ENCODE data around the gene CES4A. TPM values are rescaled to one million over a fixed set of nuclear protein-coding genes. Genes with fewer than 3 reads are reported as not detected.
"Not testable (repeated sequence)": the region's sequence is repeated elsewhere in the genome, so short reads cannot be mapped to it uniquely, and the experiment has no call there.

CES4A gene
- total and polyA plus RNA-seq, 2 donors = 2.1 to 14.6 TPM

- H3K27me3 ChIP-seq (ENCODE audit: control insufficient read depth in 2 of 2, insufficient read depth in 1 of 2, low read length in 1 of 2); H3K4me3 ChIP-seq (ENCODE audit: low read length in 2 of 2); H3K27ac ChIP-seq (ENCODE audit: low read depth in 1 of 2, low read length in 1 of 2); H3K4me1 ChIP-seq (ENCODE audit: control insufficient read depth in 2 of 2, insufficient read depth in 2 of 2, low read length in 2 of 2); DNase-seq (ENCODE audit: low read depth in 6 of 9, low spot score in 9 of 9); H3K9me3 ChIP-seq (ENCODE audit: control insufficient read depth in 2 of 2, insufficient read depth in 1 of 2, low read length in 1 of 2): not testable (repeated sequence)
- H3K36me3 ChIP-seq (ENCODE audit: control insufficient read depth in 2 of 2, insufficient read depth in 2 of 2, low read length in 1 of 2) = peaks cover 15 to 31% of the 10 kb centered on the region in 2 donors
- WGBS = 98% methylated on average over 4 of the region's 4 CpGs
These were observed 53.1 kb downstream of the CES4A start for GRCh38 chr16:67041520-67041919.

GRCh38 chr16:67043420-67043819 is 55.0 kb downstream of the CES4A start:
- DNase-seq (ENCODE audit: low read depth in 6 of 9, low spot score in 9 of 9) = no peak
- peaks cover 13 to 27% of the 10 kb centered on the region in 2 donors for H3K36me3 ChIP-seq (ENCODE audit: control insufficient read depth in 2 of 2, insufficient read depth in 2 of 2, low read length in 1 of 2)
- no peak overlapping the region for H3K4me3 ChIP-seq (ENCODE audit: low read length in 2 of 2)
- H3K27ac ChIP-seq (ENCODE audit: low read depth in 1 of 2, low read length in 1 of 2) = no peak overlapping the region
- no peaks in the 10 kb centered on the region for H3K4me1 ChIP-seq (ENCODE audit: control insufficient read depth in 2 of 2, insufficient read depth in 2 of 2, low read length in 2 of 2)
- no peaks in the 10 kb centered on the region for H3K9me3 ChIP-seq (ENCODE audit: control insufficient read depth in 2 of 2, insufficient read depth in 1 of 2, low read length in 1 of 2)
- no peaks in the 10 kb centered on the region for H3K27me3 ChIP-seq (ENCODE audit: control insufficient read depth in 2 of 2, insufficient read depth in 1 of 2, low read length in 1 of 2)
- 98% methylated on average over 1 of the region's 1 CpG for WGBS

GRCh38 chr16:67050796-67051195 is 62.4 kb downstream of the CES4A start:
- Histone ChIP-seq H3K27ac (ENCODE audit: low read depth in 1 of 2, low read length in 1 of 2) (no peak overlapping the region), H3K4me1 (ENCODE audit: control insufficient read depth in 2 of 2, insufficient read depth in 2 of 2, low read length in 2 of 2) (peaks cover 3 to 15% of the 10 kb centered on the region in 2 donors), H3K27me3 (ENCODE audit: control insufficient read depth in 2 of 2, insufficient read depth in 1 of 2, low read length in 1 of 2) (no peaks in the 10 kb centered on the region), H3K36me3 (ENCODE audit: control insufficient read depth in 2 of 2, insufficient read depth in 2 of 2, low read length in 1 of 2) (peaks cover 3 to 8% of the 10 kb centered on the region in 2 donors), H3K4me3 (ENCODE audit: low read length in 2 of 2) (no peak overlapping the region), H3K9me3 (ENCODE audit: control insufficient read depth in 2 of 2, insufficient read depth in 1 of 2, low read length in 1 of 2) (no peaks in the 10 kb centered on the region)
- DNase-seq (ENCODE audit: low read depth in 6 of 9, low spot score in 9 of 9) = no peak
- 98% methylated on average over 2 of the region's 2 CpGs for WGBS

GRCh38 chr16:67052399-67052798 is 64.0 kb downstream of the CES4A start:
- H3K27ac ChIP-seq (ENCODE audit: low read depth in 1 of 2, low read length in 1 of 2) = no peak overlapping the region
- no peak overlapping the region for H3K4me3 ChIP-seq (ENCODE audit: low read length in 2 of 2)
- WGBS = 80% methylated on average over 1 of the region's 1 CpG

GRCh38 chr16:67053767-67054334 is 65.5 kb downstream of the CES4A start:
- peak overlapping the region; percentile 8 to 32 for H3K27ac ChIP-seq (ENCODE audit: low read depth in 1 of 2, low read length in 1 of 2)
- DNase-seq (ENCODE audit: low read depth in 6 of 9, low spot score in 9 of 9) = peak in 1 of 9 donors; percentile 17
- H3K9me3 ChIP-seq (ENCODE audit: control insufficient read depth in 2 of 2, insufficient read depth in 1 of 2, low read length in 1 of 2) = no peaks in the 10 kb centered on the region
- 32% methylated on average over 4 of the region's 4 CpGs for WGBS
- H3K27me3 ChIP-seq (ENCODE audit: control insufficient read depth in 2 of 2, insufficient read depth in 1 of 2, low read length in 1 of 2) = no peaks in the 10 kb centered on the region
- no peak overlapping the region for H3K4me3 ChIP-seq (ENCODE audit: low read length in 2 of 2)
- H3K4me1 ChIP-seq (ENCODE audit: control insufficient read depth in 2 of 2, insufficient read depth in 2 of 2, low read length in 2 of 2) = peaks cover 3 to 15% of the 10 kb centered on the region in 2 donors
- peaks cover 3 to 6% of the 10 kb centered on the region in 2 donors for H3K36me3 ChIP-seq (ENCODE audit: control insufficient read depth in 2 of 2, insufficient read depth in 2 of 2, low read length in 1 of 2)

More at GRCh38 chr16:67052399-67052798, 64.0 kb downstream of the CES4A start:
- Histone ChIP-seq H3K9me3 (ENCODE audit: control insufficient read depth in 2 of 2, insufficient read depth in 1 of 2, low read length in 1 of 2) (no peaks in the 10 kb centered on the region), H3K4me1 (ENCODE audit: control insufficient read depth in 2 of 2, insufficient read depth in 2 of 2, low read length in 2 of 2) (peaks cover 3 to 15% of the 10 kb centered on the region in 2 donors), H3K36me3 (ENCODE audit: control insufficient read depth in 2 of 2, insufficient read depth in 2 of 2, low read length in 1 of 2) (peaks cover 3 to 6% of the 10 kb centered on the region in 2 donors), H3K27me3 (ENCODE audit: control insufficient read depth in 2 of 2, insufficient read depth in 1 of 2, low read length in 1 of 2) (no peaks in the 10 kb centered on the region)
- DNase-seq (ENCODE audit: low read depth in 6 of 9, low spot score in 9 of 9) = no peak

GRCh38 chr16:67054901-67055300 is 66.5 kb downstream of the CES4A start:
- DNase-seq (ENCODE audit: low read depth in 6 of 9, low spot score in 9 of 9) = no peak
- Histone ChIP-seq H3K27ac (ENCODE audit: low read depth in 1 of 2, low read length in 1 of 2) (no peak overlapping the region), H3K4me3 (ENCODE audit: low read length in 2 of 2) (no peak overlapping the region), H3K27me3 (ENCODE audit: control insufficient read depth in 2 of 2, insufficient read depth in 1 of 2, low read length in 1 of 2) (no peaks in the 10 kb centered on the region), H3K36me3 (ENCODE audit: control insufficient read depth in 2 of 2, insufficient read depth in 2 of 2, low read length in 1 of 2) (peaks cover 4 to 5% of the 10 kb centered on the region in 2 donors), H3K9me3 (ENCODE audit: control insufficient read depth in 2 of 2, insufficient read depth in 1 of 2, low read length in 1 of 2) (no peaks in the 10 kb centered on the region), H3K4me1 (ENCODE audit: control insufficient read depth in 2 of 2, insufficient read depth in 2 of 2, low read length in 2 of 2) (peaks cover 3 to 15% of the 10 kb centered on the region in 2 donors)
- WGBS = 80% methylated on average over 2 of the region's 2 CpGs

GRCh38 chr16:67055712-67056487 is 67.5 kb downstream of the CES4A start:
- Histone ChIP-seq H3K4me1 (ENCODE audit: control insufficient read depth in 2 of 2, insufficient read depth in 2 of 2, low read length in 2 of 2) (peaks cover 3 to 15% of the 10 kb centered on the region in 2 donors), H3K27ac (ENCODE audit: low read depth in 1 of 2, low read length in 1 of 2) (no peak overlapping the region), H3K27me3 (ENCODE audit: control insufficient read depth in 2 of 2, insufficient read depth in 1 of 2, low read length in 1 of 2) (no peaks in the 10 kb centered on the region), H3K9me3 (ENCODE audit: control insufficient read depth in 2 of 2, insufficient read depth in 1 of 2, low read length in 1 of 2) (no peaks in the 10 kb centered on the region), H3K4me3 (ENCODE audit: low read length in 2 of 2) (no peak overlapping the region), H3K36me3 (ENCODE audit: control insufficient read depth in 2 of 2, insufficient read depth in 2 of 2, low read length in 1 of 2) (peaks cover 4 to 5% of the 10 kb centered on the region in 2 donors)
- DNase-seq (ENCODE audit: low read depth in 6 of 9, low spot score in 9 of 9) = no peak
- 97% methylated on average over 4 of the region's 4 CpGs for WGBS

Other genes with a start within 250 kb of the CES4A start
- gene DYNC1LI2, start 237.0 kb upstream of the CES4A start, total RNA-seq = 24.1 TPM
- 44.9 TPM for gene DYNC1LI2, start 237.0 kb upstream of the CES4A start, polyA plus RNA-seq
- gene TERB1, start 187.0 kb upstream of the CES4A start, total RNA-seq = 0.09 TPM
- 0.07 TPM for gene TERB1, start 187.0 kb upstream of the CES4A start, polyA plus RNA-seq
- gene NAE1, start 157.6 kb upstream of the CES4A start, total RNA-seq = 70.4 TPM
- gene NAE1, start 157.6 kb upstream of the CES4A start, polyA plus RNA-seq = 55.3 TPM
- 0.19 TPM for gene CA7, start 144.2 kb upstream of the CES4A start, total RNA-seq
- 0.80 TPM for gene CA7, start 144.2 kb upstream of the CES4A start, polyA plus RNA-seq
- gene PDP2, start 108.1 kb upstream of the CES4A start, total RNA-seq = 2.5 TPM
- gene PDP2, start 108.1 kb upstream of the CES4A start, polyA plus RNA-seq = 2.8 TPM
- gene CDH16, start 69.7 kb upstream of the CES4A start, total RNA-seq = 0.05 TPM
- gene CDH16, start 69.7 kb upstream of the CES4A start, polyA plus RNA-seq = 0.78 TPM
- 0.85 TPM for gene RRAD, start 63.1 kb upstream of the CES4A start, total RNA-seq
- gene RRAD, start 63.1 kb upstream of the CES4A start, polyA plus RNA-seq = 13.3 TPM
- 118 TPM for gene CIAO2B, start 54.2 kb upstream of the CES4A start, total RNA-seq
- gene CIAO2B, start 54.2 kb upstream of the CES4A start, polyA plus RNA-seq = 141 TPM
- 15.8 TPM for gene CES2, start 53.1 kb upstream of the CES4A start, total RNA-seq
- gene CES2, start 53.1 kb upstream of the CES4A start, polyA plus RNA-seq = 16.7 TPM
- 0.09 TPM for gene CES3, start 27.3 kb upstream of the CES4A start, total RNA-seq
- 0.32 TPM for gene CES3, start 27.3 kb upstream of the CES4A start, polyA plus RNA-seq
- 54.3 TPM for gene CBFB, start 40.6 kb downstream of the CES4A start, total RNA-seq
- 49.4 TPM for gene CBFB, start 40.6 kb downstream of the CES4A start, polyA plus RNA-seq
- 7.7 TPM for gene PHAF1, start 121.4 kb downstream of the CES4A start, total RNA-seq
- 12.0 TPM for gene PHAF1, start 121.4 kb downstream of the CES4A start, polyA plus RNA-seq
- 1.3 TPM for gene B3GNT9, start 162.4 kb downstream of the CES4A start, total RNA-seq
- gene B3GNT9, start 162.4 kb downstream of the CES4A start, polyA plus RNA-seq = 3.2 TPM
- gene TRADD, start 171.3 kb downstream of the CES4A start, total RNA-seq = 12.5 TPM
- gene TRADD, start 171.3 kb downstream of the CES4A start, polyA plus RNA-seq = 33.9 TPM
- gene FBXL8, start 171.4 kb downstream of the CES4A start, total RNA-seq = 2.0 TPM
- 12.0 TPM for gene FBXL8, start 171.4 kb downstream of the CES4A start, polyA plus RNA-seq
- 4.1 TPM for gene HSF4, start 176.2 kb downstream of the CES4A start, total RNA-seq
- gene HSF4, start 176.2 kb downstream of the CES4A start, polyA plus RNA-seq = 50.8 TPM
- 2.3 TPM for gene NOL3, start 181.9 kb downstream of the CES4A start, total RNA-seq
- gene NOL3, start 181.9 kb downstream of the CES4A start, polyA plus RNA-seq = 28.2 TPM
- 5.2 TPM for gene MATCAP1, start 195.4 kb downstream of the CES4A start, total RNA-seq
- gene MATCAP1, start 195.4 kb downstream of the CES4A start, polyA plus RNA-seq = 24.6 TPM
- gene EXOC3L1, start 201.5 kb downstream of the CES4A start, total RNA-seq = 0.57 TPM
- 2.2 TPM for gene EXOC3L1, start 201.5 kb downstream of the CES4A start, polyA plus RNA-seq
- 47.7 TPM for gene E2F4, start 203.6 kb downstream of the CES4A start, total RNA-seq
- 46.9 TPM for gene E2F4, start 203.6 kb downstream of the CES4A start, polyA plus RNA-seq
- 2.3 TPM for gene ELMO3, start 210.5 kb downstream of the CES4A start, total RNA-seq
- 15.3 TPM for gene ELMO3, start 210.5 kb downstream of the CES4A start, polyA plus RNA-seq
- gene TMEM208, start 238.5 kb downstream of the CES4A start, total RNA-seq = 35.2 TPM
- 71.8 TPM for gene TMEM208, start 238.5 kb downstream of the CES4A start, polyA plus RNA-seq